ENCODE data around the gene DNMT3A. TPM values are rescaled to one million over a fixed set of nuclear protein-coding genes. Genes with fewer than 3 reads are reported as not detected.

Gene DNMT3A
- total RNA-seq, 1 donor from 2014 or later = 80.2 TPM

- Mint-ChIP-seq H3K9me3 (ENCODE audit: unreplicated experiment) (no peaks in the 10 kb centered on the region), H3K36me3 (ENCODE audit: unreplicated experiment) (peaks cover 5% of the 10 kb centered on the region), H3K27ac (ENCODE audit: unreplicated experiment) (no peak overlapping the region), H3K4me3 (ENCODE audit: unreplicated experiment) (no peak overlapping the region), H3K27me3 (ENCODE audit: unreplicated experiment) (no peaks in the 10 kb centered on the region), H3K4me1 (ENCODE audit: unreplicated experiment) (peaks cover 28% of the 10 kb centered on the region)
- no peak for TF ChIP-seq CTCF (IDR thresholded peaks at IDR 0.05)
- DNase-seq (ENCODE audit: extremely low spot score, unreplicated experiment) = no peak
Observed at GRCh38 chr2:25293145-25293544, 48.6 kb downstream of the DNMT3A start.

GRCh38 chr2:25292408-25292807 lies 49.3 kb downstream of the DNMT3A start:
- no peak overlapping the region for H3K4me3 Mint-ChIP-seq (ENCODE audit: unreplicated experiment)
- H3K4me1 Mint-ChIP-seq (ENCODE audit: unreplicated experiment) = peaks cover 28% of the 10 kb centered on the region
- peaks cover 3% of the 10 kb centered on the region for H3K36me3 Mint-ChIP-seq (ENCODE audit: unreplicated experiment)
- no peaks in the 10 kb centered on the region for H3K9me3 Mint-ChIP-seq (ENCODE audit: unreplicated experiment)
- no peaks in the 10 kb centered on the region for H3K27me3 Mint-ChIP-seq (ENCODE audit: unreplicated experiment)
- no peak overlapping the region for H3K27ac Mint-ChIP-seq (ENCODE audit: unreplicated experiment)
- DNase-seq (ENCODE audit: extremely low spot score, unreplicated experiment) = no peak
- TF ChIP-seq CTCF (IDR thresholded peaks at IDR 0.05) = no peak

GRCh38 chr2:25290811-25291495 lies 50.8 kb downstream of the DNMT3A start:
- Mint-ChIP-seq H3K9me3 (ENCODE audit: unreplicated experiment) (no peaks in the 10 kb centered on the region), H3K4me3 (ENCODE audit: unreplicated experiment) (no peak overlapping the region), H3K4me1 (ENCODE audit: unreplicated experiment) (peaks cover 34% of the 10 kb centered on the region), H3K27ac (ENCODE audit: unreplicated experiment) (no peak overlapping the region), H3K36me3 (ENCODE audit: unreplicated experiment) (peaks cover 5% of the 10 kb centered on the region), H3K27me3 (ENCODE audit: unreplicated experiment) (no peaks in the 10 kb centered on the region)
- DNase-seq (ENCODE audit: extremely low spot score, unreplicated experiment) = no peak
- no peak for TF ChIP-seq CTCF (IDR thresholded peaks at IDR 0.05)

- DNase-seq (ENCODE audit: extremely low spot score, unreplicated experiment) = no peak
- no peak for TF ChIP-seq CTCF (IDR thresholded peaks at IDR 0.05)
Observed at GRCh38 chr2:25286723-25287483, 54.8 kb downstream of the DNMT3A start.

GRCh38 chr2:25286025-25286400 lies 55.7 kb downstream of the DNMT3A start:
- peaks cover 15% of the 10 kb centered on the region for H3K36me3 Mint-ChIP-seq (ENCODE audit: unreplicated experiment)
- peaks cover 11% of the 10 kb centered on the region for H3K4me1 Mint-ChIP-seq (ENCODE audit: unreplicated experiment)
- H3K9me3 Mint-ChIP-seq (ENCODE audit: unreplicated experiment) = no peaks in the 10 kb centered on the region
- peak overlapping the region; percentile 14 for H3K27ac Mint-ChIP-seq (ENCODE audit: unreplicated experiment)
- no peaks in the 10 kb centered on the region for H3K27me3 Mint-ChIP-seq (ENCODE audit: unreplicated experiment)
- TF ChIP-seq CTCF (IDR thresholded peaks at IDR 0.05) = no peak
- H3K4me3 Mint-ChIP-seq (ENCODE audit: unreplicated experiment) = no peak overlapping the region
- no peak for DNase-seq (ENCODE audit: extremely low spot score, unreplicated experiment)

More at GRCh38 chr2:25286723-25287483, 54.8 kb downstream of the DNMT3A start:
- Mint-ChIP-seq H3K27ac (ENCODE audit: unreplicated experiment) (no peak overlapping the region), H3K27me3 (ENCODE audit: unreplicated experiment) (no peaks in the 10 kb centered on the region), H3K4me3 (ENCODE audit: unreplicated experiment) (no peak overlapping the region), H3K4me1 (ENCODE audit: unreplicated experiment) (peaks cover 17% of the 10 kb centered on the region), H3K36me3 (ENCODE audit: unreplicated experiment) (peaks cover 6% of the 10 kb centered on the region), H3K9me3 (ENCODE audit: unreplicated experiment) (no peaks in the 10 kb centered on the region)

Data from osteocyte (in vitro differentiated cells).